M059J (cell line): ENCODE measurements around the gene TEX51. TPM values are rescaled to one million over a fixed set of nuclear protein-coding genes. Genes with fewer than 3 reads are reported as not detected.

Experiments used
- DNase-seq: peaks from one replicate; pipeline ENCODE4 v3.0.0-alpha.2; 2012; ENCODE audit warnings: low read depth
- total RNA-seq: library from RNA; depleted of rRNA; stranded (reverse); fragments of >200 nt; shearing (Covaris generic); gene quantifications from 2 replicates; pipeline ENCODE4 v1.2.3, GENCODE V29; 2014

TEX51 gene
- total RNA-seq, 1 experiment from 2014 or later = not detected

DNA sequence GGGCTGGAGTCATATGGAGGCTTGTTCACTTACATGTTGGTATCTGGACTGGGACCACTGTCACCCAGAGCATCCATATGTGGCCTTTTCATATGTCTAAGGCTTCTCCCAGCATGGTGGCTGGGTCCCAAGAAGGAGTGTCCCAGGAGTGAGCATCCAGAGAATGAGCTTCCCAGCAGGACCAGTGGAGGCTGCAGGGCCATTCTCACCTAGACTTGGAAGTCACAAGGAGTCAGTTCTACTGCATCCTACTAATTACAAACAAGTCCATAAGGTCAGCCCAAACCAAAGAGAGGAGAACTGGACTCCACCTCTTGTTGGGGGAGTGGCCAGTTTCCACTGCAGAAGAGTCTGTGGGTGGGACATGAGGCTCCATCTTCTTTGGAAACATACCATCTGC, 5.1 kb upstream of the TEX51 start:
- DNase-seq = no peak

DNA sequence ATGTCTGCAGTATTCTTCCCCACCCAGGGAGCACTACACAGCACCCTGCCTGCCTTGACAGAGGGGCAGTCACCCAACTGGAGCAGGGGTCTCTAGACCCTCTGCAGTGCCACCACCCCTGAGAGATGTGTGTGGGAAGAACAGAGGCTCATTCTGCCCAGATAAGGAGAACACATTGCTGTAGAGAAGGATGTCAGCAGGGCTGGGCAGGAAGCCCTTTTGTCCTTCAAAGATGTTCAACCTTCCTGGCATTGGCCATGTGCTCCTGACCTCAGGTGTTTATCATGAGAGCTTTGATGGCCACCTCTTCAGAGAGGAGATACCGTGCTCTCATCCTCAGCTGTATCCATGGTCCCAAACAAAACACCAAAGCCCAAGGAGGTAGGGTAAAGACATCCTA, 4.6 kb upstream of the TEX51 start:
- DNase-seq = no peak

DNA sequence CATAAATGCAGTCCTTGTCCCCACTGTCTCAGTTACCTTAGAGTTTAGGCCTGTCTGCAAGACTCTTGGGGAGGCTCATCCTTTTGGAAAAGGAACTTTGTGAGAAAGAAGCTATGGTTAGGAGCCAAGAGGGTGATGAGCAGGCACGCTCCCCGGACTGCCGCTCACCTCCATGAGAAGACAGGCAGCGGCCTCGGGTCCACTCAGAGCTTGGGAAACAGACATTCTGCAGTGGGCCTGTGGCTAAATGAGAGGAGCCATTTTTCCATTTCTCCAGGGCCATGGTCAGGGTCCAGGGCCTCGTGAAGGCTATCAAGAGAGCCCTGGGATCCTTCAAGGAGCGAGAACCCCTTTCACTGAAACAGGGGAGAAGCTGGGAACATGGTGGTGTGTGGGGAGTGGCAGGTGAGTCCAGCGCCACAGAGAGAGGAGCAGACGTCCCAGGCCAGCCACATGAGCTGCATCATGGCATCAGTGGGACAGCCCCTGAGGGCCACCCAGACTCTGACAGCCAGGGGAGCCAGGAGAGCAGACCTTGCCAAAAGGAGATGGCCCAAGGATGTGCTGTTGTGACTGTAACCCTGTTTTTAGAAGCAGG, 4.0 kb upstream of the TEX51 start:
- DNase-seq = no peak

DNA sequence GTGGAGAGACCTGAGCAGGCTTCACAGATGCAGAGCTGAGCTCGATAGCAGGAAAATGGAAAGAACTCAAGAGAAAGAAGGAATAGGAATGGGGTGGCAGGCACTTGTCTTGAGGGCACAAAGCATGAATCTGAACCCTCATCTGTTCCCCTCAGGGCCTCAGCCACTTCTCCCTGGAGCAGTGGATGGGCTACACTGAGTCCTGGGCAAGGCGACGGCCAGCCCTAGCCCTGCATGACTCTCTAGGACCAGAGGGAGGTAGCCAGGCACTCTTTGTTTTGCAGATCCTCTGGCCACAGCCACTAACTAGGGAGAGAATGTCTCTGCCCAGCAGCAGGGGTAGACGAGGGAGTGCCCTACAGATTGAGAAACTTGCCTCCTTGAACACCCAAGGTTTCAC, 3.4 kb upstream of the TEX51 start:
- DNase-seq = no peak

DNA sequence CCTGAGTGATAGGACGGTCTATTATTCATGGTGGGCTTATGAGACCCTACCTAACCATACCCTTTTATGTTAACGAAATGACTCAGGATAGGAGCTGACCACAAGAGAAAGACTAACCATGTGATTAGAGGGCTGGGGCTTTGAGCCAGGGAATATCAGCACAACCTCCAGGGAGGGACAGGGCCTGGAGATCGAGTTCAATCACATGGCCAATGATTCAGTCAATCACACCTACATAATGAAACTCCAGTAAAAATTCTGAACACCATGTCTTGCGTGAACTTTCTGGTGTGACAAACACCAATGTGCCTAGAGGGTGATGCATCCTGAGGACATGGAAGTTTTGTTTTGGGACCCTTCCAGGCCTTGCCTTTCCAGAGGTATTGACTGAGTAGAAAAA, 2.2 kb upstream of the TEX51 start:
- no peak for DNase-seq

DNA sequence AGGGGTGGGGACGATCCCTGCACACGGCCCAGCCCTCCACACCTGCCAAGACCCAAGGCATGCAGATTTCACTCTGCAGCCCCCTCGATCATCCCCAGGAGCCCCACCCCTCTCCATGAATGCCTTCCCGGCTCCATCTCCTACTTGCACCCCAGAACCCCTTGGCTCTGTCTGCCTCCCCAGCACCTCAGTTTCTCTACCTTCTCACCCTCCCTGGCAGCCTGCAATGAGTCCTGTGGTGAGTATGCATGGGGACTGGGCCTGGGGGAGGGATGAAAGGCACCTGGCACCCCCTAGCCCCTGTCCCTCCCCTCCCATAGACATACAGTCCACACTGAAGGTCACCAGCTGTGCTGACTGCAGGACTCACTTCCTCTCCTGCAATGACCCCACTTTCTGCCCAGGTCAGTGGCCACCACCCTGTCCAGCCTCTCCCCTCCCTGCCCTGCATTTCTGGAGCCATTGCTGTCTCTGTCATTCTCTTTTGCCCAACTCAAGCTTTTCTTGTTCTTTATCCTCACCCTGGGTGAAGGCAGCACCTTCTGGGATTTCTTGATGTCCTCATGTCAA, 1.0 kb downstream of the TEX51 start:
- no peak for DNase-seq

DNA sequence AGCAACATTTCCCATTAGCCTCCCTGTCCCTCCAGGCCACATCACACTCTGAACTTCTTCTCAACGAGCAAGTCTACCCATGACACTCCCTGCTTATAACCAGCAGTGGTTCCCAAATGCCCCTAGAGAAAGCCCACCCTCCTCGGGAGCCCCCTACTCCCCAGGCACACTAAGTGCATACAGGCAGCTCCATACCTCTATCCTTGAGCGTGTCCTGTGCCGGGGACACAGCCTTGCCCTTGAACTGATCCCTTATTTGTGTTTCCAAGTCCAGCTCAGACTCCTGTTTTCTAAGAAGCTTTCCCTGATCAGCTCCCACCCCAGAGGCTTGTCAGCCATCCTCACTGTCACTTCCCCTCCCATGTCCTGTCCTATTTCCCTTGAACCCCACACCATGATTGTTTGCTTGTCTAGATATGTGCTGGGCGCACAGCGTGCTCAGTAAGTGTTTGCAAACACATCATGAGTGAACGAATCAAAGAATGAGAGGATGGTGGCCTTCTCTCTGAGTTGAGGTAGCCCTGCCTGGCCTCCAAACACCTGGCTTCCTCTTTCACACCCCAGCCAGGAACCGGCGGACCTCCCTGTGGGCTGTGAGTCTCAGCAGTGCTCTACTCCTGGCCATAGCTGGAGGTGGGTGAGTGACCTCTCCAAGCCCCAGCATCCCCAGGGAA, 2.1 kb downstream of the TEX51 start:
- no peak for DNase-seq

DNA sequence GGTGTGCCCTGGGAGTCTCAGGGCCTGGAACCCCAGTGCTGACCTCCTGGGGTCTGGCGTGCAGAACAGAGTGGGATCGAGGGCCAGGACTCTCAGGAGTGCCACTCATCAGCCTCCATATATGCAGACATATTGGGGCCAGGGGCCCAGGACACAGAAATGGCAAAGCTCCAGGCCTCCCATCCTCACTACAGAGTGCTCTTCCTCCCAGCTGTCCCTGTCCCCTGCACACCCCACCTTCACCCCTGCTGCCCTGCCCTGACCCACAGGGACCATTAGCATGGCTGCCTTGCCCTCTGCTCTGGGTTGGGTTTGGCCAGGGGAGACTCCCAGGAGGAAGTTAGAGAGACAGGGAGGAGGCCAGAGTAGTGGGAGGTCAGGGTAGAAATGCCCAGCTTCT, 2.8 kb downstream of the TEX51 start:
- no peak for DNase-seq

DNA sequence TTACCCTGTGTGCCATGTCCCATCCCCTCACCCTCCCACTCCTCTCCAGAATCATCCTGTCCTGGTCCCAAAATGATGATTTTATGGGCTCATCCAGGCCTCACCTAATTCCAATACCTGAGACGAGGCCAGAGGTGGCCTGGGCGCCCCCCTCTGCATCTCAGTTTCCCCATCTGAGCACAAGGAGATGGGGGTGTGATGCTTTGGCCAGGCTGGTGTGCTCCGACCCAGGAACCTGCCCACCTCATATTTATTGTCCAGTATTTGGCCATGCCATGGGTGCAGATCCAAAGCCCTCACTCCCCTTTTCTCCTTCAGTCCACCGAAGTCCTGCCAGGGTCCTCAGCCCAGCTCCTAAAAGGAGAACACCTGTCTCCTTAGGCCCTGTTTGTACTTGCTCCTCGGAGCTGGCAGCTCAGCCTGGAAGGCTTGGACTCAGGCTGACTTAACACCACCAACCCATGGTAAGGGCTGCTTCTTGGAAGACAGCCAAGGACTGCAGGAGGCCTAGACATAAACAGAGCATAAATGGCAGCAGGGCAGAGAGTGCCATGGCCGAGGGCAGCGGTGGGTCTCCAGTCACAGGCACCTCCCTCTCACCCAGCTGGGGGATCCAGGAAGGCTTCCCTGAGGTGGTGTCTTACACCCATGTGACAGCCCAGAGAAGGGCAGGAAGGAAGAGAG, 3.6 kb downstream of the TEX51 start:
- DNase-seq = no peak

DNA sequence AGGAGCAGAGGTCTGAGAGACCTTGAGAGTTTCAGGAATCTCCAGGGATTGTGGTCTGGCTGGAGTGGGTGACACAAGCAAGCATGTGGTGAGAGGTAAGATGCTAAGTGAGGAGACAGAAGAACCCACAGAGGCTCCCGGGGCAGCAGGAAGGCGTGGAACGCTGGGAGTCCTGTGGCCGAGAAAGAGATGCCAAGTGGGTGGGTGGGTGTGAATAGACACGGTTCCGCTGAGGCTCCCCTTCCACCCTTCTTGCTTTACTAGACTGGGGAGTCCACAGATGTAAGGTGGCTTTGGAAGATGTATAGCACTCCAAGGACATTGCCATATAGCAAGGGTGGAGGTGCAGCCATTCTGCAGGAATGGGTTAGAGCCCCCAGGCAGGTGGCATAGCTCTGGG, 4.2 kb downstream of the TEX51 start:
- DNase-seq = no peak

DNA sequence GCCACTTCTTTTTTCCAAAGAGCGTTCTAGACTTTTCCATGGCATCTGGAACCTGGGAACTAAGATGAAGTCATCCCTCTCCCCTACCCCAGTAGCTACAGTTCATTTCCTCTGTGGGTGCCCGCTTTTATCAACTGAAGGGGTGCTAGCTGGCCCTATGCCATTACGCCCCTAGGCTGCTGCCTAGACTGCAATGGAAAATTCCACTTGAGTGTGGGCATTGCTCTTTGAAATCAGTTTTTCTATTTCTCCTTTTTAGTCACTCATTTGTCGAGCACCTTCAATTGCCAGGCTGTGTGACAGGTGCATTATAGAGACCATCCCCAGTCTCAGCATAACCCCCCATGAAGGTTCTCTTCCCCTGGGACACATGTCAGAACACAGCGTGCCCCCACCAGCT, 7.3 kb downstream of the TEX51 start:
- no peak for DNase-seq

DNA sequence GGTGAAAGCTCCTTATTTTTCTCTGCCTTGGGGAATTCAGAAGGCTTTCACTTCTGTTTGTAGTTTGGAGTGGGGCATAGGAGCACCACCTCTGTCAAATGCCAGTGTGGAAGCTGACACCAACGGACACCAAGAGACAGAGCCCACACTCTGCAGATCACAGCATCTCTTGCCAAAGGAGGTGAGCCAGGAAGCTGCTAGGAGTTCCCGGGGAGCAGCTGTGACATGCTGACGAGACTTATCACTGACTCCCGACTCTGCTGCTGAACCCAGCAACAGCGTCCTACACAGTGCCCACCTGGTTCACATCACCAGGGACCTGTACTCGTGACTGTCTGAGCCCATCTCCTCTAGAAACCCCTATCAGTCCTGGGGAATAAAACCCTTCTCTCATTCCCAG, 8.1 kb downstream of the TEX51 start:
- no peak for DNase-seq

DNA sequence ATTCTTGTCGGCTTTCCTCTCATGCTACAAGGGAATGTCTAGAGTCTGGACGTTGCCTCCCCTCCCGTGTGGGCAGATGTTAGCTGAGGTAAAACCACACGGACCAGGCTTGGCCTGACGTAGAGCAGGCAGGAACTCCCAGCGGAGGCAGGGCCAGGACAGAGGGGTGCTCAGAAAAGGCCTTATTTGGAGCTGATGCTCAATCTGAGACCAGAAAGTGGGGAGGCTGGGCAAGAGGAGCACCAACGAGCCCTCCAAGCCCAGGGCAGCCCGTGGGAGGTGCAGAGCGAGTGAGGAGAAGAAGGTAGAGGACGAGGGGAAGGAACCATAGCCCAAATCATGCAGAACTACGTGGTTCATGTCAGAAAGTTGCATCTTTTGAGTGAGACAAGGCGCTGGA, 9.0 kb downstream of the TEX51 start:
- no peak for DNase-seq

DNA sequence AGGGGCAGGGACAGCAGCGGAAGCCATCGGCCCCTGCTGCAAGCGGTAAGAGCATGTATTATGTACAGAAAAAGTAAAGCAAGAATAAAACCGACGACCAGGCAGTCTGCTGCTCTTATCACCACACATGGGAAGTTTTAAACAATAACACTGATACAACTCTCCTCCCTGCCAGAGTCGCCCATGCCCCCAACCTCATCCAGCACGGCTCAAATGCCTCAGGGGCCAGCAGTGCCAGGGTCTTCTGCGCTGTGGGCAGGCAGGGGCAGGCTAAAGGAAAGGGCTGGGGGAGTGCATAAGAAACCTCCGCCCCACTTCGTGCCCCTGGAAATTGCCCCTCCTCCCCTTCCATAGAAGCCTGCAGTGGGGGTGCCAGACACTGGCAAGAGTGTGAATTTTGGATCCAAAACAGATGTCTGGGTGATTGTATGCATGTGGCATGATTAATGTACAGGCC, 10.1 kb downstream of the TEX51 start:
- DNase-seq = no peak

DNA sequence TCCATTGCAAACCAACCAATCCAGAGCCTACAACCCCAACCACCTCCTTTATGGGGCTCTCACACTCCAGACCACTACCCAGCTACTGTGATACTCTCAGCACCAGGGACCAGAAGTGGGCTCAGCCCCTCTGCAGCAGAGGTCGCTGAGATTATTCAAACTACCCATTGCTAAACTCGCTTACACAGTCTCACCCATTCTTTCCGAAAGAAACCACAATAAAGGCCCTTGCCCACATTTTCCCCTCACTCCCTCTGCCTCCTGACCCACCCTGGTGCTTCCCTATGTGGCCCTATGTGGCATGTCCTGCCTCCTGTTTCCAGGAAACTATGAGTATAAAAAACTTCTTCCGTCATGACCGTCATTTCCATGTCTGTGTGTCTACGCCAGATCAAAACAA, 10.7 kb downstream of the TEX51 start:
- no peak for DNase-seq

DNA sequence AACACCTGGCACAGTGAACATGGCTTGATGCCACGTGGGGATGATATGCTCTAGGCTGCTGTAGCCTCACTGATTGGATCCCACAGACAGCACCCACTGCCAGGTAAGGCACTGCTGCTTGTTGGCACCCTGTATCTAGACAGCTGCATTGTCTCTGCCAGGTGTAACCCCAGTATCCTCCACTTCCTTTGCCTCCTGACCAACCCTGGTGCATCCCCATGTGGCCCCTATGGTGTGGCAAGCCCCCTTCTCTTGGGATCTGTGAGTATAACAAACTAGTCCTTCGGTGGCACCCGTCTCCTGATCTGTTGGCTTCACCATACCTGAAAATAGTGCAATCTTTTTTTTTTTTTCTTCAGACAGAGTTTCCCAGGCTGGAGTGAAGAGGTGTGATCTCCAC, 11.1 kb downstream of the TEX51 start:
- no peak for DNase-seq

DNA sequence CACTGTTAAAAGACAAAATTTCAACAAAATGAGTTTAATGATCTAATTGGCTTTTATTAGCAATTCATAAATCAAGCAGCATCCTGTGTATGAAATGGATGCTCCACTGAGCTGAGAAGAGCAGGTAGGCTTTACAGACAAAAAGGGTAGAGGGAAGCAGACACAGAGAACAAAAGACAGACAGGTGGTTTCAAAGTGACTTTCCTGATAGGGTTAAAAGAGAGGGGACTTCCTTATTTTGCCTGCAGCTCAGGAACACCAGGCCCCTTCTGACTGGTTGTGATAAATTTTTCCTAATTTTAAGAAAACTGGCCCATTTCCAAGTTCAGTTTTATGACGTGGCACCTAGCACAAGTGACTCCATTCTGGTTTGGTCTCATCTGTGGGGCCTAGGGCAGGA, 11.9 kb downstream of the TEX51 start:
- no peak for DNase-seq

DNA sequence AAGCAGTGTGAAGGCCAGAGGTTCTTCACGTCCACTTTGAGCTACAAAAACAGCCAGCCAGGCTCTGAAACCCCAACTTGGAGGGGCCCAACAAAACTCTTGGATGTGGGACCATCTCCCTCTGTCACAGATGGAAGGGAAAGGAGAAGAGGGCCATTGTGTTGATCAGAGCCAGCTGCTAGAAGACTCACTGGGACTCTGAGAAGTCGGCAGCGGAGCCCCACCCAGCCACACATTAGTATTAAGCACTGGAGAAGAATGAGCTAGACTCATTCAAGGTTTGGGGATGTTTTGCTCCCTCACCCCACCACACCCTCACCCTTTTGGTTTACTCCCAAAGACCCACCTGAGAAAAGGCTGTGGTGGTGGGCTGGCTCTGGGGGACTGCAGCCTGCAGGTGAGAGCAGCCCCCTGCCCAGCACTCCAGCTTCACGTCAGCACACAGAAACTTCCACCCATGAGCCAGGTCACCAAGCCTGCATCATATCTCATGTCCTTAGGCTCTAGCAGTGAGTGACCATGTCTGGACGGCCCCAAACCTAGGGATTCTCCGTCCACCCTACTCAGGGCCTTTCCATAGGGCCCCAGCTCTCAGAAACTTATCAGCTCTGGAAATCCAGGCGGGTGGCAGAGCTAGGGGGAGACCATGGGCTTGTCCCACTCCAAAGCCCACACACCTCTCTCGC, 12.6 kb downstream of the TEX51 start:
- no peak for DNase-seq

DNA sequence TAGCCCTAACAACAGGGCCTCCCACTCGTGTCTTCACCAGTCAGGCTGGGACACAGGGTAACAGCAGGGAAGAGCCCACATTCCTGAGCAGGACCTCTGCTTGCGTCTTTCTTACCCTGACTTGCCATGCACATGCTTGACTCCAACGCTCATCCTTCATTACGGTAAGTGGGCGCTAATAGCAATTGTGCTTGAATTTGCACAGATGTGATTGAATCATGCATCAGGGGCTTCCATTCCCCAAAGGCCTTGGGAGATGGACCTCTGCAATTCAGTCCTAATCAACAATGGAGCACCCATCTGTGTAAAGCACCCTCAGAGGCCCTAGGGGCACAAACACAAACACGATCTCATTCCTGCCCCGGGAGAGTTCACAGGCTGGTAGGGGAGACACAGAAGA, 13.5 kb downstream of the TEX51 start:
- no peak for DNase-seq

DNA sequence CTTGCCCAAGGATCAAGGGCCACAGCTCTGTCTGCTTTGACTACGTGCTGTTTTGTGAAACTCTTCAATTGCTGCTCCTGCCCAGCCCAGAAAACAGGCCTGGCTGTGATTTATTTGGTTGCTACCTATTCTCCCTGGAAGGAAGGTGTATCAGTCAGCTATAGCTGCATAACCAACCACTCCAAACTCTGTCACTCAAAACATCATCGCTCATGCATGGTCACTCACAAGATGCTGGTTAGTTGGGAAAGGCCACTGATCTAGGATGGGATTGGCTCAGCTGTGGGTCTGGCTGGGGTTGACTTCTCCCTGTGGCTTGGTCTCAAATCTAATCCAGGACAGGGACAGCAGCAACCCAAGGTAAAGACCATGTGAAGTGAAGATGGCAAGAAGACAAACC, 14.6 kb downstream of the TEX51 start:
- no peak for DNase-seq

DNA sequence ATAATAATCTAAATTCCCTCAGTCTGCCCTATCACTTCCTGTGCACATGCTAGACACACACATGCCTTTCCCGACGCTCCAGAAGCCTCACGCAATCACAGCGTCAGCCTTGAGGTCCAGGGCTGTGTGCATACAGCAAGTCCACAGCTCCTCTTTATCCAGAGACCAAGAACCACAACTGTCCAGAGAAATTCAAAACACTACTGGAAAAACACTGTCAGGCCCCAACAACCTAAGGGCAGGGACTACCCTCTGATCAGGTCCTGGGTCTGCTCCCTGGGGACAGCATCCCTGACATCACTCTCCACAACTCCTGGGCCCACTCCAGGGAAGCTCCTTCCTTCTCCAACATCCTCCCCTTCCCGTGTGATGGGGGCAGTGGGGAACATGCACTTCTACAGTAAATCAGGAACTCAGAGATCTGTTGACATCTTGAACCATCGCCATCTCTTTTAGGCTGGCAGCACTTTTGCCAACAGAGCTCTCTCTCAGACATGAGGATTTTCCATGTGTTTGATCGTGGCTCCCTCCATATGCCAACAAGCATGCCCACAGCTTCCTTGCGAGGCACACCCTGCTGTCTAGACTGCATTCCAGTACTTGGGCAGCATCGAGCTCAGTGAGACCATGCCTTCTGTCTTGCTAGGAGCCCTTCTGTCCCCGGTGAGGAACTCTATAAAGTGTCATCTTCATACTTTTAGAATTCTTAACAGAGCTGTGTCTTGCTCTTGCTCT, 15.4 kb downstream of the TEX51 start:
- no peak for DNase-seq
